Stimulated activated memory B cell treated with anti-CD40 and anti-IgM and Interleukin-4, amounts not matched to agents 10 μg/mL and 1 μg/mL and 100 μg/mL, for 72 hours (primary cell): ENCODE measurements around the gene DIP2C.
"Not testable (repeated sequence)": the region's sequence is repeated elsewhere in the genome, so short reads cannot be mapped to it uniquely, and the experiment has no call there.

Experiments used
- ATAC-seq: fragments of 150-1000 bp; cut with Tn5 transposase; 2 replicates; pipeline ENCODE4 v1.10.0; 2021
- H3K27ac Mint-ChIP-seq: one replicate; pipeline ENCODE4 v1.8.0; 2022; ENCODE audit warnings: mild to moderate bottlenecking, mixed read lengths
- H3K27me3 Mint-ChIP-seq: one replicate; pipeline ENCODE4 v1.8.0; 2022; ENCODE audit warnings: mixed read lengths
- H3K36me3 Mint-ChIP-seq: one replicate; pipeline ENCODE4 v1.8.0; 2022; ENCODE audit warnings: mixed read lengths
- H3K4me1 Mint-ChIP-seq: one replicate; pipeline ENCODE4 v1.8.0; 2022; ENCODE audit warnings: mixed read lengths
- H3K4me3 Mint-ChIP-seq: one replicate; pipeline ENCODE4 v1.8.0; 2022; ENCODE audit warnings: mild to moderate bottlenecking, moderate library complexity, mixed read lengths
- H3K9me3 Mint-ChIP-seq: one replicate; pipeline ENCODE4 v1.8.0; 2022; ENCODE audit warnings: mixed read lengths

DIP2C gene

GRCh38 chr10:601660-601963 lies 87.9 kb downstream of the DIP2C start:
- no peak for ATAC-seq
- Mint-ChIP-seq H3K4me1 (no peaks in the 10 kb centered on the region), H3K27me3 (peaks cover 51% of the 10 kb centered on the region), H3K4me3 (no peak overlapping the region), H3K36me3 (no peaks in the 10 kb centered on the region), H3K9me3 (no peaks in the 10 kb centered on the region), H3K27ac (no peak overlapping the region)

GRCh38 chr10:600876-601659 lies 88.4 kb downstream of the DIP2C start:
- no peaks in the 10 kb centered on the region for H3K4me1 Mint-ChIP-seq
- H3K4me3 Mint-ChIP-seq: no peak overlapping the region
- H3K9me3 Mint-ChIP-seq: no peaks in the 10 kb centered on the region
- H3K27ac Mint-ChIP-seq: no peak overlapping the region
- H3K36me3 Mint-ChIP-seq: no peaks in the 10 kb centered on the region
- H3K27me3 Mint-ChIP-seq: peaks cover 45% of the 10 kb centered on the region
- no peak for ATAC-seq

DNA sequence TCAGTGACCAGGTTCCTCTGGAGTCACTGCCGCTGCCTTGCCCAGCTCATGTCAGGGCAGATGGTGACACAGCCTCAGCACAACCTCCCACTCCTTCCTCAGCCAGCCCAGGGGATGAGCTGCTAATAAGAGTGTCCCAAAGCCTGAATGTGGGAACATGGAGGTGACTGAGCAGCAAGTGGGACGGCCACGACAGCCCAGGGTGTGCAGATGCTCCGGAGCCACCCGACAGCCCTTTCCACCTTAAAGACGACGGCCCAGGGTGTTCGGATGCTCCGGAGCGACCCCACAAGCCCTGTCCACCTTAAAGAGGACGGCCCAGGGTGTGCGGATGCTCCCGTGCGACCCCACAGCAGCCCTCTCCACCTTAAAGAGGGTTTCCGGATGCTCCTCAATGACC lies 89.2 kb downstream of the DIP2C start:
- Mint-ChIP-seq H3K27ac (no peak overlapping the region), H3K9me3 (no peaks in the 10 kb centered on the region), H3K27me3 (peaks cover 44% of the 10 kb centered on the region), H3K4me3 (no peak overlapping the region), H3K36me3 (no peaks in the 10 kb centered on the region), H3K4me1 (no peaks in the 10 kb centered on the region)
- no peak for ATAC-seq

- Mint-ChIP-seq H3K27me3 (peaks cover 44% of the 10 kb centered on the region), H3K36me3 (no peaks in the 10 kb centered on the region), H3K4me1 (no peaks in the 10 kb centered on the region), H3K4me3 (no peak overlapping the region), H3K9me3 (no peaks in the 10 kb centered on the region), H3K27ac (no peak overlapping the region)
- no peak for ATAC-seq
Measured at GRCh38 chr10:599767-600166, 89.7 kb downstream of the DIP2C start.

GRCh38 chr10:598415-599170 lies 90.9 kb downstream of the DIP2C start:
- Mint-ChIP-seq H3K9me3 (no peaks in the 10 kb centered on the region), H3K36me3 (no peaks in the 10 kb centered on the region)

GRCh38 chr10:597976-598375 lies 91.5 kb downstream of the DIP2C start:
- peaks cover 45% of the 10 kb centered on the region for H3K27me3 Mint-ChIP-seq
- H3K36me3 Mint-ChIP-seq: no peaks in the 10 kb centered on the region
- H3K4me1 Mint-ChIP-seq: no peaks in the 10 kb centered on the region
- no peaks in the 10 kb centered on the region for H3K9me3 Mint-ChIP-seq
- no peak overlapping the region for H3K4me3 Mint-ChIP-seq
- H3K27ac Mint-ChIP-seq: no peak overlapping the region
- no peak for ATAC-seq

More at GRCh38 chr10:598415-599170, 90.9 kb downstream of the DIP2C start:
- Mint-ChIP-seq H3K27me3 (peaks cover 40% of the 10 kb centered on the region), H3K4me1 (no peaks in the 10 kb centered on the region), H3K27ac (no peak overlapping the region), H3K4me3 (no peak overlapping the region)
- ATAC-seq: no peak

- H3K36me3 Mint-ChIP-seq: no peaks in the 10 kb centered on the region
- ATAC-seq: no peak
- peaks cover 41% of the 10 kb centered on the region for H3K27me3 Mint-ChIP-seq
- no peak overlapping the region for H3K4me3 Mint-ChIP-seq
- no peaks in the 10 kb centered on the region for H3K9me3 Mint-ChIP-seq
- H3K27ac Mint-ChIP-seq: no peak overlapping the region
- no peaks in the 10 kb centered on the region for H3K4me1 Mint-ChIP-seq
Measured at GRCh38 chr10:596725-597345, 92.6 kb downstream of the DIP2C start.

DNA sequence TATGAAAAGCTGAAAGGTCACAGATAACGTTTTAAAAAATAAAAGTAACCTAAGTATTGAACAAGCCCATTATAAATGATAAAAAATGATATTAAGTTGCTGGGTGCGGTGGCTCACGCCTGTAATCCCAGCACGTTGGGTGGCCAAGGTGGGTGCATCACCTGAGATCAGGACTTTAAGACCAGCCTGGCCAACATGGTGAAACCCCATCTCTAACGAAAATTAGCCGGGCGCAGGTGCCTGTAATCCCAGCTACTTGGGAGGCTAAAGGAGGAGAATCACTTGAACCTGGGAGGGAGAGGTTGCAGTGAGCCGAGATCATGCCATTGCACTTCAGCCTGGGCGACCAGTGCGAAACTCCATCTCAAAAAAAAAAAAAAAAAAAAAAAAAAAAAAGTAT lies 93.3 kb downstream of the DIP2C start:
- ATAC-seq, H3K9me3 Mint-ChIP-seq: not testable (repeated sequence)

GRCh38 chr10:595473-595872 lies 94.0 kb downstream of the DIP2C start:
- Mint-ChIP-seq H3K27me3 (peaks cover 47% of the 10 kb centered on the region), H3K27ac (no peak overlapping the region), H3K4me3 (no peak overlapping the region), H3K4me1 (no peaks in the 10 kb centered on the region), H3K9me3 (no peaks in the 10 kb centered on the region), H3K36me3 (no peaks in the 10 kb centered on the region)
- ATAC-seq: no peak

More for the DNA sequence above, 93.3 kb downstream of the DIP2C start:
- H3K27me3 Mint-ChIP-seq: peaks cover 41% of the 10 kb centered on the region
- H3K27ac Mint-ChIP-seq, H3K36me3 Mint-ChIP-seq, H3K4me1 Mint-ChIP-seq, H3K4me3 Mint-ChIP-seq: not testable (repeated sequence)

DNA sequence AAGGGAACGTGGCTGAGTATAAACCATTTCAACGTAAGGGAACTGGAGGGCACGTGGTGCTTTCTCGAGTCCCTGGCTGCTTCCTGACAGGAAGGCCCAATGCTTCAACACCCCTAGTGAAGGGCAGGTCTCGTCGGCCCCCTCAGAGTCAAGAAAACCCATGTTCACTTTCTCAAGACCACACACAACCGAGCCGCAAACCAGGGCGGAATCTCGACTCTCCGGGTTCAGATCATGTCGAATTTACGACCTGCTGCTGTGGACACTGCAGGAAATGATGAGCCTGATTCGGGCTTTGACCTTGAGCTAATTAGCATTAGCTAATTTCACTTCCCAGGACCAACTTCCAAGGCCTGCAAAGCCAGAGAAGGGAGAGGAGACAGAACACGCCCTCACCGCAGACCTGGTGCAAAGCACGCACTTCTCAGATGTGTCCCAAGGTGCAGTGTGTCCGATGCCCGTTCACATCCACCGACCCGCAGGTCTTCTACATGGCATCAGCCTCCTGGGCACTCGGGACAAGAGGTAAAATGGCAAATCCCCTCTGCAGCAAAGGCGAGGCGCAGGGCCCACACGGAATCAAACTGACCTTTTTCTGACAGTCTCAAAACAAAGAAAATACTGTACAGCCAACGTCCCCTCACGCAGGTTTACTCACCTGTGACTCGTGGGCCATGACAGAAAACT lies 94.7 kb downstream of the DIP2C start:
- H3K9me3 Mint-ChIP-seq: no peaks in the 10 kb centered on the region
- peaks cover 55% of the 10 kb centered on the region for H3K27me3 Mint-ChIP-seq
- no peaks in the 10 kb centered on the region for H3K36me3 Mint-ChIP-seq
- H3K27ac Mint-ChIP-seq: no peak overlapping the region
- H3K4me3 Mint-ChIP-seq: no peak overlapping the region
- no peaks in the 10 kb centered on the region for H3K4me1 Mint-ChIP-seq
- no peak for ATAC-seq

DNA sequence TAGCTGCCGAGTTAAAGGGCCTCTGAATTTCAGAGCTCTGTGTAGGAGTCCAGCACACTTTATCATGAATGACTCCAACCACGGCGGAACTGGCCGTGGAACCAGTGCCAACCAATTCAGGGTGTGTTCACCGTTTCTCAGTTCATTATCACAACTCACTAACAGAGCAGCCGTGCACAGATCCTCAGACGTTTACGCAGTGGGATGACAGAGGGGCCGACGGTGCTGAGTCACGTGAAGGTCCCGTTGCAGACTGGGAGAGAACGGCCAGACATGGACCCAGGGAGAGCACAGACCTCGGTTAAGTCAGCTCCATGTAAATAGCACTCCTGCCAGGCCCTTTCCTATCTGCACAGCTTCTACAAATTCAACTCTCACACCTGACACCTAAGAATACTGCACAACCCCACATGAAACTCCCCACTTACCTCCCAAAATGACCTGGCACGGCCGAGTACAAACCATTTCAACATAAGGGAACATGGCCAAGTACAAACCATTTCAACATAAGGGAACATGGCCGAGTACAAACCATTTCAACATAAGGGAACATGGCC lies 95.5 kb downstream of the DIP2C start:
- Mint-ChIP-seq H3K27me3 (peaks cover 55% of the 10 kb centered on the region), H3K27ac (no peak overlapping the region), H3K4me3 (no peak overlapping the region), H3K36me3 (no peaks in the 10 kb centered on the region), H3K9me3 (no peaks in the 10 kb centered on the region), H3K4me1 (no peaks in the 10 kb centered on the region)
- no peak for ATAC-seq

DNA sequence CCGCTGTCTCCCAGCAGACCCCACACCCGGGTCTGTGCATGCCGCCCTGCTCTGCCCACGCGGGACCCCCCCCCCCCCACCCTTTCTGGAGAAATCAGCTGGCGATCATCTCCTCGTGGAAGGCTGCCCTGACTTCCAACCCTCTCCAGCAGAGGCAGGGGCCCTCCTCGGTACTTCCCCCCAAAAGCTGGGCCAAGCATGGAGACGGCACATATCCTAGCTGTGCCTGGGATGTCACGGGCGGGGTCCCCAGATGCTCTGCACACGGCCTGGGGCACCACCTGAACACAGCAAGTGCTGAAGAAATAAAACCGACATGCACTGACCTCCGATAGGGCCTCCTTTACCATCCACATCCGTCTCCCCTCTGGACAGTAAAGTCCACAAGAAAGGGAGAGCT lies 96.0 kb downstream of the DIP2C start:
- no peaks in the 10 kb centered on the region for H3K4me1 Mint-ChIP-seq
- no peaks in the 10 kb centered on the region for H3K9me3 Mint-ChIP-seq
- peaks cover 51% of the 10 kb centered on the region for H3K27me3 Mint-ChIP-seq
- H3K4me3 Mint-ChIP-seq: no peak overlapping the region
- H3K27ac Mint-ChIP-seq: no peak overlapping the region
- no peak for ATAC-seq
- H3K36me3 Mint-ChIP-seq: no peaks in the 10 kb centered on the region

GRCh38 chr10:593016-593415 lies 96.5 kb downstream of the DIP2C start:
- no peak overlapping the region for H3K4me3 Mint-ChIP-seq
- no peaks in the 10 kb centered on the region for H3K4me1 Mint-ChIP-seq
- no peak for ATAC-seq

GRCh38 chr10:591646-592045 lies 97.8 kb downstream of the DIP2C start:
- no peaks in the 10 kb centered on the region for H3K9me3 Mint-ChIP-seq
- no peak overlapping the region for H3K27ac Mint-ChIP-seq
- H3K36me3 Mint-ChIP-seq: no peaks in the 10 kb centered on the region
- H3K4me1 Mint-ChIP-seq: no peaks in the 10 kb centered on the region
- no peak for ATAC-seq
- H3K4me3 Mint-ChIP-seq: no peak overlapping the region
- peaks cover 53% of the 10 kb centered on the region for H3K27me3 Mint-ChIP-seq

More at GRCh38 chr10:593016-593415, 96.5 kb downstream of the DIP2C start:
- H3K27ac Mint-ChIP-seq: no peak overlapping the region
- H3K9me3 Mint-ChIP-seq: no peaks in the 10 kb centered on the region
- H3K27me3 Mint-ChIP-seq: peaks cover 51% of the 10 kb centered on the region
- H3K36me3 Mint-ChIP-seq: no peaks in the 10 kb centered on the region

- H3K27me3 Mint-ChIP-seq: peaks cover 60% of the 10 kb centered on the region
- H3K4me3 Mint-ChIP-seq: no peak overlapping the region
- H3K27ac Mint-ChIP-seq: no peak overlapping the region
- no peaks in the 10 kb centered on the region for H3K9me3 Mint-ChIP-seq
- H3K4me1 Mint-ChIP-seq: no peaks in the 10 kb centered on the region
- no peak for ATAC-seq
- no peaks in the 10 kb centered on the region for H3K36me3 Mint-ChIP-seq
Measured at GRCh38 chr10:590721-591120, 98.7 kb downstream of the DIP2C start.
